ENCODE data around the gene ZER1.
A peak's percentile ranks its signal among the peaks of the same experiment; 100 is the strongest.

The ZER1 gene

GRCh38 chr9:128771745-128772519 is at the start of gene ZER1:
ZER1 (minus strand) TSS chr9:128771927; CDS start chr9:128755565, 16,362 bp downstream.
- H3K27ac ChIP-seq: peak within 1 kb of the TSS; percentile 96
- no peak for TF ChIP-seq CTCF (conservative IDR thresholded peaks at IDR 0.05)

- no peak overlapping the region for H3K27ac ChIP-seq
- TF ChIP-seq CTCF (conservative IDR thresholded peaks at IDR 0.05): no peak
Observed at GRCh38 chr9:128820665-128821583, 49.2 kb upstream of the ZER1 start.

GRCh38 chr9:128819716-128820664 is 48.3 kb upstream of the ZER1 start:
- peak overlapping the region; percentile 89; the same call in 1 of the 2 replicates for H3K27ac ChIP-seq
- TF ChIP-seq CTCF (conservative IDR thresholded peaks at IDR 0.05): no peak

GRCh38 chr9:128818839-128819715 is 47.4 kb upstream of the ZER1 start:
- no peak for TF ChIP-seq CTCF (conservative IDR thresholded peaks at IDR 0.05)

GRCh38 chr9:128818099-128818838 is 46.5 kb upstream of the ZER1 start, which contains the start of gene ENDOG:
ENDOG (plus strand) TSS chr9:128818500; CDS start chr9:128818685, 185 bp downstream.
- peak; percentile 96 for TF ChIP-seq CTCF (conservative IDR thresholded peaks at IDR 0.05)

More at GRCh38 chr9:128818839-128819715, 47.4 kb upstream of the ZER1 start:
- H3K27ac ChIP-seq: peak overlapping the region; percentile 89

GRCh38 chr9:128810873-128811272 is 39.1 kb upstream of the ZER1 start:
- no peak for TF ChIP-seq CTCF (conservative IDR thresholded peaks at IDR 0.05)
- peak overlapping the region; percentile 7 for H3K27ac ChIP-seq

More at GRCh38 chr9:128818099-128818838, 46.5 kb upstream of the ZER1 start, which contains the start of gene ENDOG:
- H3K27ac ChIP-seq: peak within 1 kb of the TSS; percentile 89
